Right atrium auricular region (tissue), 2 donors: ENCODE measurements around the gene RPL3. TPM values are rescaled to one million over a fixed set of nuclear protein-coding genes. Genes with fewer than 3 reads are reported as not detected.
A peak's percentile ranks its signal among the peaks of the same experiment; 100 is the strongest.

Experiments
- DNase-seq: peaks from one replicate; pipeline ENCODE4 v3.0.0-alpha.2; 2019; ENCODE audit warnings: low spot score
- H3K27ac ChIP-seq, 2 donors: fragments of 200-600 bp; sonication (generic); 1 replicate in 1 of 2; 2 replicates in 1 of 2; pipeline ENCODE4 v1.5.1; 2016 to 2019
- H3K27me3 ChIP-seq, 2 donors: fragments of 200-600 bp; sonication (generic); one replicate each; pipeline versions ENCODE4 v1.5.1 to v1.6.0; 2017 to 2019
- H3K36me3 ChIP-seq: fragments of 200-600 bp; sonication (generic); one replicate; pipeline ENCODE4 v1.5.1; 2016
- H3K4me1 ChIP-seq, 2 donors: fragments of 200-600 bp; sonication (generic); one replicate each; pipeline versions ENCODE4 v1.5.1 to v1.6.0; 2017 to 2019
- H3K4me3 ChIP-seq, 2 donors: fragments of 200-600 bp; sonication (generic); 1 replicate in 1 of 2; 2 replicates in 1 of 2; pipeline ENCODE4 v1.5.1; 2017 to 2019; ENCODE audit warnings: mild to moderate bottlenecking in 1 of 2, moderate library complexity in 1 of 2
- H3K9me3 ChIP-seq, 2 donors: fragments of 200-600 bp; sonication (generic); one replicate each; pipeline ENCODE4 v1.5.1; 2019
- total RNA-seq, 2 donors: library from RNA; depleted of rRNA; stranded (reverse); fragments of >200 nt; gene quantifications; one replicate each; pipeline ENCODE4 v1.1.0, GENCODE V29; 2016
- TF ChIP-seq, protein P1 (sequence below), 2 donors: fragments of 200-600 bp; sonication (generic); IDR thresholded peaks; one replicate each; pipeline ENCODE4 v1.5.1; 2019; ENCODE audit warnings: antibody characterized with exemption in 2 of 2

RPL3 gene
- total RNA-seq, 2 donors from 2014 or later, result 440 to 1,190 TPM

GRCh38 chr22:39312410-39312809, 7.0 kb downstream of the RPL3 start:
- Histone ChIP-seq H3K4me3 (no peak overlapping the region), H3K27me3 (no peaks in the 10 kb centered on the region), H3K27ac (peak overlapping the region; percentile 2 to 99), H3K9me3 (no peaks in the 10 kb centered on the region), H3K36me3 (peaks cover 59% of the 10 kb centered on the region), H3K4me1 (peaks cover 0 to 72% of the 10 kb centered on the region in 2 donors)
- no peak for DNase-seq
- TF ChIP-seq, protein P1, sequence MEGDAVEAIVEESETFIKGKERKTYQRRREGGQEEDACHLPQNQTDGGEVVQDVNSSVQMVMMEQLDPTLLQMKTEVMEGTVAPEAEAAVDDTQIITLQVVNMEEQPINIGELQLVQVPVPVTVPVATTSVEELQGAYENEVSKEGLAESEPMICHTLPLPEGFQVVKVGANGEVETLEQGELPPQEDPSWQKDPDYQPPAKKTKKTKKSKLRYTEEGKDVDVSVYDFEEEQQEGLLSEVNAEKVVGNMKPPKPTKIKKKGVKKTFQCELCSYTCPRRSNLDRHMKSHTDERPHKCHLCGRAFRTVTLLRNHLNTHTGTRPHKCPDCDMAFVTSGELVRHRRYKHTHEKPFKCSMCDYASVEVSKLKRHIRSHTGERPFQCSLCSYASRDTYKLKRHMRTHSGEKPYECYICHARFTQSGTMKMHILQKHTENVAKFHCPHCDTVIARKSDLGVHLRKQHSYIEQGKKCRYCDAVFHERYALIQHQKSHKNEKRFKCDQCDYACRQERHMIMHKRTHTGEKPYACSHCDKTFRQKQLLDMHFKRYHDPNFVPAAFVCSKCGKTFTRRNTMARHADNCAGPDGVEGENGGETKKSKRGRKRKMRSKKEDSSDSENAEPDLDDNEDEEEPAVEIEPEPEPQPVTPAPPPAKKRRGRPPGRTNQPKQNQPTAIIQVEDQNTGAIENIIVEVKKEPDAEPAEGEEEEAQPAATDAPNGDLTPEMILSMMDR (IDR thresholded peaks at IDR 0.05), result no peak

- DNase-seq, result no peak
These were observed 7.6 kb downstream of the RPL3 start for GRCh38 chr22:39311592-39312400.

DNA sequence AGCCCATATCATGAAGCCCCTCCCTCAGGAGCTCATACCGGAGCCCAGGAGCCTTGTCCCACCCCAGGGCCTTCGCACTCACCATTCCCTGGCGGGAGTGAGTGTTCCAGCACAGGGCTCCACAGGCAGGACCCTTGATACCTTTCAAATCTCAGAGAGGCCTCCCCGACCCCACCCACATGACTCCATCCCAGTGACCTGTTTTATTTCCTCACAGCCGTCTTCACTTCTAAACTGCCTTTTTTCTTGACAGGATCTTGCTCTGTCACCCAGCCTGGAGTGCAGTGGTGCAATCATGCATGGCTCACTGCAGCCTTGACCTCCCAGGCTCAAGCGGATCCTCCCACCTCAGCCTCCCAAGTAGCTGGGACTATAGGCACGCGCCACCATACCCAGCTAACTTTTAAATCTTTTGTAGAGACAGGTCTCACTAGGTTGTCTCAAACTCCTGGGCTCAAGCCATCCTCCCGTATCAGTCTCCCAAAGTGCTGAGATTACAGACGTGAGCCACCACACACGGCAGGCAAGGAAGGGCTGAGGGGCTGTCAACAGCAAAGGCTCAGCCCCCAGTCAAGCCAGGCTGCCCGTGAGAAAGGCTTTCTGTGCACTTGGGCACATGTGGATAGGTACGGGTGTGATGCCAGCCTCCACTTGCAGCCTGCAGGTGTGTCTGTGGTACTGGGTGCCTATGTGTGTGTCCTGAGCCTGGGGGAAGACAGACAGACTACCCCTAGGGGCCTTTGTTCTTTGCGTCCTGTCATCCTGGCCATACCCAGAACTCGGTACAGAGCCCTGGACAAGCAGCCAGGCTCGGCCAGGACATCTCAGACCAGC, 9.3 kb downstream of the RPL3 start:
- no peaks in the 10 kb centered on the region for H3K9me3 ChIP-seq
- no peak for DNase-seq
- peaks cover 0 to 55% of the 10 kb centered on the region in 2 donors for H3K4me1 ChIP-seq
- no peak overlapping the region for H3K4me3 ChIP-seq
- H3K27ac ChIP-seq, result peak overlapping the region; percentile 71 to 78
- H3K27me3 ChIP-seq, result no peaks in the 10 kb centered on the region
- TF ChIP-seq, protein P1 (IDR thresholded peaks at IDR 0.05), result no peak
- peaks cover 36% of the 10 kb centered on the region for H3K36me3 ChIP-seq

More at GRCh38 chr22:39311592-39312400, 7.6 kb downstream of the RPL3 start:
- Histone ChIP-seq H3K9me3 (no peaks in the 10 kb centered on the region), H3K36me3 (peaks cover 53% of the 10 kb centered on the region), H3K4me1 (peaks cover 0 to 71% of the 10 kb centered on the region in 2 donors), H3K27ac (no peak overlapping the region), H3K4me3 (no peak overlapping the region), H3K27me3 (no peaks in the 10 kb centered on the region)
- TF ChIP-seq, protein P1 (IDR thresholded peaks at IDR 0.05), result no peak

DNA sequence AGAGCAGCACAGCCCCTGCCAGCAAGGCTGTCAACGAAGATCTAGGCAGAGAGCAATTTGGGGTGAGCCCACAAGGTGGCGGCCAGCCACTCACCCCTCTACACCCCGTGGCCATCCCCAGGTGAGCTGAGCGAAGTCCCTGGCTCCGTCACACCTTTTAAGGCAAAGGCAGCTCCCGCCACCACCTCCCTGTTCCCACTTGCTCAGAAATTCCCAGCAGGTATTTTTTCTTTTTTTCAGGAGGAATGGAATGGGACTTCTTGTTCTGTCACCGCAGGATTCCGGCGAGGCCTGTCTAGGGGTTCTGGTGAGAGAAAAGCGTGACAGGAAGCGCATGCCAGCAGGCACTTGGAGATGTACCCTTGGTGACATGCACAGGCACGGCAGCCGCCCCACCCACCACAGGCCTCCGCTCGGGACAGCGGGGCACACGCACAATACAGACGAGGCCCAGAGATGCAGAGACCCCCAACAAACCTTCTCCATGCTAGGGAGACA, 10.0 kb downstream of the RPL3 start:
- TF ChIP-seq, protein P1 (IDR thresholded peaks at IDR 0.05), result peak in 1 of 2 donors; percentile 12
- peak; percentile 72 for DNase-seq
- H3K9me3 ChIP-seq, result no peaks in the 10 kb centered on the region
- peak overlapping the region; percentile 71 to 78 for H3K27ac ChIP-seq
- peak overlapping the region in 1 of 2 donors; percentile 29 for H3K4me3 ChIP-seq
- no peaks in the 10 kb centered on the region for H3K27me3 ChIP-seq
- peaks cover 29% of the 10 kb centered on the region for H3K36me3 ChIP-seq
- H3K4me1 ChIP-seq, result peaks cover 0 to 48% of the 10 kb centered on the region in 2 donors

- TF ChIP-seq, protein P1 (IDR thresholded peaks at IDR 0.05), result peak in 1 of 2 donors; percentile 27
- peak overlapping the region; percentile 71 to 78 for H3K27ac ChIP-seq
- peaks cover 23% of the 10 kb centered on the region for H3K36me3 ChIP-seq
- no peaks in the 10 kb centered on the region for H3K27me3 ChIP-seq
- H3K4me3 ChIP-seq, result peak overlapping the region in 1 of 2 donors; percentile 29
- DNase-seq, result peak; percentile 92
- H3K4me1 ChIP-seq, result peaks cover 0 to 42% of the 10 kb centered on the region in 2 donors
- no peaks in the 10 kb centered on the region for H3K9me3 ChIP-seq
These were observed 10.6 kb downstream of the RPL3 start for GRCh38 chr22:39308614-39309363.
